Ovary (tissue), 9 donors: ENCODE data around the gene EFL1. TPM values are rescaled to one million over a fixed set of nuclear protein-coding genes. Genes with fewer than 3 reads are reported as not detected.

Experiments used
- DNase-seq, 5 donors: peaks; one replicate each; pipeline ENCODE4 v3.0.0-alpha.2; 2019 to 2020
- H3K27ac ChIP-seq, 2 donors: fragments of 200-600 bp; one replicate each; pipeline versions ENCODE4 v1.5.1 to v1.8.0; 2019 to 2022
- H3K27me3 ChIP-seq: fragments of 200-600 bp; one replicate; pipeline ENCODE4 v1.8.0; 2022
- H3K36me3 ChIP-seq: fragments of 200-600 bp; sonication (generic); one replicate; pipeline ENCODE4 v1.5.1; 2019
- H3K4me1 ChIP-seq: one replicate; pipeline ENCODE4 v1.8.1; 2013; ENCODE audit warnings: mild to moderate bottlenecking, moderate library complexity; ENCODE audit not compliant: insufficient read depth
- H3K4me3 ChIP-seq: fragments of 200-600 bp; sonication (generic); one replicate; pipeline ENCODE4 v1.5.1; 2017
- H3K9me3 ChIP-seq, 2 donors: fragments of 200-600 bp in 1 of 2; sonication (generic) in 1 of 2; one replicate each; pipeline versions ENCODE4 v1.5.1 to v1.8.1; 2013 to 2019; ENCODE audit warnings: mild to moderate bottlenecking in 1 of 2, moderate library complexity in 1 of 2
- EP300 ChIP-seq: sonication (generic); formaldehyde crosslinking; IDR thresholded peaks from one replicate; pipeline ENCODE4 v1.6.1; 2017; ENCODE audit warnings: antibody characterized with exemption
- POLR2A ChIP-seq: fragments of 450-650 bp; IDR thresholded peaks from one replicate; pipeline ENCODE4 v1.6.1; 2017; ENCODE audit warnings: antibody characterized with exemption, mild to moderate bottlenecking, moderate library complexity
- WGBS, 3 donors: extraction: QIAGEN DNeasy Blood & Tissue Kit in 1 of 3; methylation state at CpG; one replicate each; pipeline versions ENCODE4 v1.1.5 to v1.1.7; 2013 to 2017; 5-methylcytosine and 5-hydroxymethylcytosine counted together
- intact Hi-C, 4 donors: fragments of 100-400 bp; cut with DNase I; formaldehyde crosslinking; loops; one replicate each; pipeline versions ENCODE4 v1.11.0 to v1.15.1; 2022 to 2023
- polyA plus RNA-seq, 2 donors: library from polyadenylated mRNA; stranded (reverse); fragments of 200-250 nt in 1 of 2; fragments of 350-450 nt in 1 of 2; fragmentation: Illumina TruSeq in 1 of 2; extraction: RNeasy Lipid Tissue Mini Kit (QIAGEN cat#74804) in 1 of 2; gene quantifications; one replicate each; pipeline ENCODE4 v1.2.3, GENCODE V29; 2013 to 2014
- small RNA-seq: library from RNA; depleted of rRNA; stranded (forward); fragments of <200 nt; gene quantifications from one replicate; pipeline ENCODE3, GENCODE V24; 2016
- total RNA-seq, 7 donors: library from RNA; depleted of rRNA in 2 of 7; stranded (reverse); fragments of >200 nt in 2 of 7; fragmentation: NEBNext Ultra II Directional in 3 of 7; extraction: Animal tissue kit (Norgen Biotek cat#: 25700) in 3 of 7; gene quantifications; one replicate each; pipeline versions ENCODE4 v1.1.0 to v1.2.4, GENCODE V29; 2016 to 2023
- TF ChIP-seq, protein P1 (sequence below), 3 donors: fragments of 450-650 bp in 2 of 3; fragments of 200-600 bp in 1 of 3; IDR thresholded peaks; one replicate each; pipeline versions ENCODE4 v1.5.1 to v1.8.0; 2016 to 2022; ENCODE audit warnings: antibody characterized with exemption in 3 of 3, mild to moderate bottlenecking in 1 of 3
- donor health status: DM: no; HTN: no; CAD: no; lungs with moderate emphysema.
- donor health status: DM: no; HTN: no; CAD: no.
- donor health status: Bipolar disorder and iron deficiency.
- donor health status: DM: yes; HTN: yes; CAD: no.
- donor health status: DM: no; HTN: no; CAD: no.
- donor health status: DM: yes; HTN: yes; CAD: no.

The EFL1 gene
- total and polyA plus RNA-seq, 9 donors, result 4.1 to 15.2 (median 8.9) TPM

DNA sequence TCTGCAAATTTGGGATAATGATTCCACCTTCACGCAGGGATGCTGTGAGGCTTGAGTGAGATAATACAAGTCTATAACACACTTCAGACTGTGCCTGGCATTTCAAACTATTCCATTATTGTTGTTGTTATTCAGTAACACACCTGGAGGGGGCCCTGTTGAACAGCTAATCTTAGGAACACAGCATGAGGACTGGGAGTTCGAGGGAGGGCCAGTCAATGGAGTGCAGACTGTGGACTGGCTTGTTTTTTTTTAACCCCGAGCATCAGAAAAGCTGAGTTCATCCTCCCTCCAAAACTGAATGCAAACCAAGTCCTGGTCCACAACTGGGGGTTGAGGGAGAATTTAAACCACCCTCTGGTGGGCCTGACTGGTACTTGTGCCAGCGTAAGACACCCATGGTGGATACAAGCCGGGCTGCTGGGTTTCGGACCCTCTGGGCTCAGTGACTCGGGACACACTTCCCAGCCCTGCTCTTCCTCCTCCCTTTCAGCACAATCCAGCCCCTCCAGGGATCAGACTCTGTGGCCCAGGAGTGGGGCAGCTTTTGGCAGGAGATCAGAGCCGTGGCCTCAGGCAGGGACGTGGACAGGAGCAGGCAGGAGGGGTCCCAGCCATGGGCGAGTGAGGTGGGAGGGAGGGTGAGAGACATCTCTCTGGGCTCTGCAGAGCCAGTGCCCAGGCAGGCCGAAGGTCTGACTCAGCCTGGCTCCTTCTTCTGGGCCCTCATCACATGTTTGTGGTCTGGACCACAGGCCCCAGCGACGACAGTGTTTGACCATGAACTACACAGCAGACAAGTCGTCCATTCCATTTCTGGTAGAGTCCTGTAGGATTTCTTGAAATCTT lies 180.4 kb downstream of the EFL1 start:
- H3K27ac ChIP-seq, result no peak overlapping the region
- TF ChIP-seq, protein P1, sequence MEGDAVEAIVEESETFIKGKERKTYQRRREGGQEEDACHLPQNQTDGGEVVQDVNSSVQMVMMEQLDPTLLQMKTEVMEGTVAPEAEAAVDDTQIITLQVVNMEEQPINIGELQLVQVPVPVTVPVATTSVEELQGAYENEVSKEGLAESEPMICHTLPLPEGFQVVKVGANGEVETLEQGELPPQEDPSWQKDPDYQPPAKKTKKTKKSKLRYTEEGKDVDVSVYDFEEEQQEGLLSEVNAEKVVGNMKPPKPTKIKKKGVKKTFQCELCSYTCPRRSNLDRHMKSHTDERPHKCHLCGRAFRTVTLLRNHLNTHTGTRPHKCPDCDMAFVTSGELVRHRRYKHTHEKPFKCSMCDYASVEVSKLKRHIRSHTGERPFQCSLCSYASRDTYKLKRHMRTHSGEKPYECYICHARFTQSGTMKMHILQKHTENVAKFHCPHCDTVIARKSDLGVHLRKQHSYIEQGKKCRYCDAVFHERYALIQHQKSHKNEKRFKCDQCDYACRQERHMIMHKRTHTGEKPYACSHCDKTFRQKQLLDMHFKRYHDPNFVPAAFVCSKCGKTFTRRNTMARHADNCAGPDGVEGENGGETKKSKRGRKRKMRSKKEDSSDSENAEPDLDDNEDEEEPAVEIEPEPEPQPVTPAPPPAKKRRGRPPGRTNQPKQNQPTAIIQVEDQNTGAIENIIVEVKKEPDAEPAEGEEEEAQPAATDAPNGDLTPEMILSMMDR (IDR thresholded peaks at IDR 0.05), result no peak
- TF ChIP-seq EP300 (no peak), POLR2A (no peak)
- intact Hi-C loops, result no loop called here
- no peak overlapping the region for H3K4me3 ChIP-seq
- 54 to 71% (median 60%) methylated on average over 14 of the region's 14 CpGs for whole genome bisulfite sequencing, 3 donors
- no peaks in the 10 kb centered on the region for H3K27me3 ChIP-seq
- no peaks in the 10 kb centered on the region for H3K4me1 ChIP-seq
- H3K9me3 ChIP-seq, result no peaks in the 10 kb centered on the region
- DNase-seq, result peak in 1 of 5 donors; percentile 17
- no peaks in the 10 kb centered on the region for H3K36me3 ChIP-seq

DNA sequence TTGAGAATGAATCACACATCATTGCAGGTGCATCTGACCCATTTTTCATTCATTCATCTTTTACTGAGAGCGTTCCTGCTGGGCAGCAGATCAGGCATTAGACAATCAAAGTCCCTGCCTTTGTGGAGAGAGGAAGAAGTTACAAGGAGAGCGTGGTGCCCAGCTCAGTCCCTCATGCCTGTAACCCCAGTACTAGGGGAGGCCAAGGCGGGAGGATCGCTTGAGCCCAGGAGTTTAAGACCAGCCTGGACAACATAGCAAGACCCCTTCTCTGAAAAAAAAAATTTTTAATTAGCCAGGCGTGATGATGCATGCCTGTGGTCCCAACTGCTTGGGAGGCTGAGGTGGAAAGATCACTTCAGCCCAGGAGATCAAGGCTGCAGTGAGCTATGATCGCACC lies 181.8 kb downstream of the EFL1 start:
- Histone ChIP-seq H3K36me3 (no peaks in the 10 kb centered on the region), H3K4me1 (no peaks in the 10 kb centered on the region), H3K27ac (no peak overlapping the region), H3K27me3 (no peaks in the 10 kb centered on the region), H3K9me3 (no peaks in the 10 kb centered on the region), H3K4me3 (no peak overlapping the region)
- WGBS, 3 donors, result 93 to 96% (median 93%) methylated on average over 6 of the region's 6 CpGs
- DNase-seq, result no peak
- TF ChIP-seq, protein P1 (IDR thresholded peaks at IDR 0.05), result no peak
- TF ChIP-seq EP300 (no peak), POLR2A (no peak)
- intact Hi-C loops, result no loop called here

Small RNA genes lying within 50 kb of the gene (small RNA-seq; reads per million reads assigned to genes)
- not detected for gene RNU1-77P

Other genes with a start within 250 kb of the EFL1 start
- gene MEX3B, start 216.7 kb downstream of the EFL1 start, total RNA-seq, result 1 to 10 TPM; 2.4 to 8.1 (median 3.9) TPM
- gene MEX3B, start 216.7 kb downstream of the EFL1 start, polyA plus RNA-seq, result 1 to 10 TPM; 5.2 to 7.6 TPM
- 10 to 100 TPM in 1 of 7 donors, 1 to 10 TPM in 6; 2.2 to 38.4 (median 4.2) TPM for gene SAXO2, start 84 bp upstream of the EFL1 start, total RNA-seq
- gene SAXO2, start 84 bp upstream of the EFL1 start, polyA plus RNA-seq, result 1 to 10 TPM in 1 of 2 donors, under 1 TPM in 1; 0.55 to 2.9 TPM
- gene GOLGA6L10, start 86.7 kb upstream of the EFL1 start, total RNA-seq, result 1 to 10 TPM in 4 of 7 donors, under 1 TPM in 3; 0.43 to 3.3 (median 1.5) TPM
- gene GOLGA6L10, start 86.7 kb upstream of the EFL1 start, polyA plus RNA-seq, result 1 to 10 TPM; 1.7 to 2.1 TPM
- 1 to 10 TPM; 2.7 to 5.5 (median 3.4) TPM for gene GOLGA6L9, start 167.1 kb upstream of the EFL1 start, total RNA-seq
- 1 to 10 TPM; 2.6 to 2.7 TPM for gene GOLGA6L9, start 167.1 kb upstream of the EFL1 start, polyA plus RNA-seq